ENCODE data around the gene PTGIS. TPM values are rescaled to one million over a fixed set of nuclear protein-coding genes. Genes with fewer than 3 reads are reported as not detected.

The PTGIS gene
- total RNA-seq, 1 experiment from 2014 or later: 26.9 TPM

DNA sequence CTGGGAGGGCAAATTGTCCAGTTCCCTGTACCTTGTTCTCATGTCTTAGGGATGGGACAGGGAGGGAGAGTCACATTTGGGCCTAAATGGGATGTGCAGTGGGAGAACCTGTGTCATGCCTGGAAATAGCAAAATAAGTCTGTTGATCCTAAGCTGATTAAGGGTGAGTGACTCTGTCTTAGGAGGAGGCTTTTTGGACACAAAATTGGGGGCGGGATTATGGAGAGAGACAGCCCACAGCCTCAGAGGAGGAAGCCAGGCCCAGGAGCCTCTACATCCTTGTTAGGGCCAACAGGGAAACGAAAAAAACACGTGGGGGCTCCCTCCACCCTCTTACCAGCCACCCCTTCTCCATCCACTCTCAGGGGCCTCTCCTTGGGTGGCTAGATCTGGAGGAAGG, 87.7 kb downstream of the PTGIS start:
- TF ChIP-seq EZH2 (IDR thresholded peaks at IDR 0.05; ENCODE audit: low read depth): no peak
- TF ChIP-seq, protein P1, sequence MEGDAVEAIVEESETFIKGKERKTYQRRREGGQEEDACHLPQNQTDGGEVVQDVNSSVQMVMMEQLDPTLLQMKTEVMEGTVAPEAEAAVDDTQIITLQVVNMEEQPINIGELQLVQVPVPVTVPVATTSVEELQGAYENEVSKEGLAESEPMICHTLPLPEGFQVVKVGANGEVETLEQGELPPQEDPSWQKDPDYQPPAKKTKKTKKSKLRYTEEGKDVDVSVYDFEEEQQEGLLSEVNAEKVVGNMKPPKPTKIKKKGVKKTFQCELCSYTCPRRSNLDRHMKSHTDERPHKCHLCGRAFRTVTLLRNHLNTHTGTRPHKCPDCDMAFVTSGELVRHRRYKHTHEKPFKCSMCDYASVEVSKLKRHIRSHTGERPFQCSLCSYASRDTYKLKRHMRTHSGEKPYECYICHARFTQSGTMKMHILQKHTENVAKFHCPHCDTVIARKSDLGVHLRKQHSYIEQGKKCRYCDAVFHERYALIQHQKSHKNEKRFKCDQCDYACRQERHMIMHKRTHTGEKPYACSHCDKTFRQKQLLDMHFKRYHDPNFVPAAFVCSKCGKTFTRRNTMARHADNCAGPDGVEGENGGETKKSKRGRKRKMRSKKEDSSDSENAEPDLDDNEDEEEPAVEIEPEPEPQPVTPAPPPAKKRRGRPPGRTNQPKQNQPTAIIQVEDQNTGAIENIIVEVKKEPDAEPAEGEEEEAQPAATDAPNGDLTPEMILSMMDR (conservative IDR thresholded peaks at IDR 0.05): no peak
- BruUV-seq (replicated peaks): no TSS peak
- Histone ChIP-seq H3K27ac (no peak overlapping the region), H3K4me2 (no peak overlapping the region), H3K9me3 (ENCODE audit: insufficient read depth, low read depth) (no peaks in the 10 kb centered on the region), H3K27me3 (ENCODE audit: insufficient read depth, low read depth) (peaks cover 36% of the 10 kb centered on the region), H3K79me2 (ENCODE audit: low read depth) (no peaks in the 10 kb centered on the region), H3K4me3 (no peak overlapping the region), H4K20me1 (ENCODE audit: insufficient read depth) (no peaks in the 10 kb centered on the region), H3K36me3 (ENCODE audit: low read depth) (no peaks in the 10 kb centered on the region), H3K9me2 (ENCODE audit: insufficient read depth) (no peaks in the 10 kb centered on the region), H2AFZ (no peak overlapping the region), H3K4me1 (replicated peaks; ENCODE audit: insufficient read depth) (0 out of 2 replicates have a peak, but pooled peaks cover 6% of the 10 kb centered on the region), H3F3A (ENCODE audit: insufficient read depth, low read depth) (peaks cover 7% of the 10 kb centered on the region; the same call in 1 of the 2 replicates)
- DNase-seq: no peak
- intact Hi-C loops (cut with micrococcal nuclease; ENCODE audit: unreplicated experiment): no loop called here
- POLR2A ChIA-PET (ENCODE audit: unreplicated experiment): no interaction called here
- CTCF ChIA-PET: no interaction called here

DNA sequence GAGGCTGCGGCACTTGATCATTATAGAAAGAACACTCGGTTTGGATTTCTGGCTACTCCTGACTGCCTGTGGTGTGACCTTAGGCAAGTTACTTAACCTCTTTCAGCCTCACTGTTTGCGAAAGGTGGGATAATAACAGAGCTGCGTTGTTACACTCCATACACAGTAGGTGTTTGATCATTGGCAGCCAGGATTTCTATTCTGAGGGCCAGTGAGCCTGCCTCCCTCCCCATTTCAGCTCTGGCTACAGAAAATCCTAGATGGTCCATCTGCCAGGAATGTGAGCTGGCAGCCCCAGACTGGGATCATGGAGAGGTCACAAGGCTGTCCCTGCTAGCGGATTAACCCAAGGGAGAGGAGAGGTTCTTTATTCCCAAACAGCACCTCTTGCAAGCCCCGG, 88.2 kb downstream of the PTGIS start:
- Histone ChIP-seq H3F3A (ENCODE audit: insufficient read depth, low read depth) (peaks cover 7% of the 10 kb centered on the region; the same call in 1 of the 2 replicates), H3K9me2 (ENCODE audit: insufficient read depth) (no peaks in the 10 kb centered on the region), H3K4me1 (replicated peaks; ENCODE audit: insufficient read depth) (0 out of 2 replicates have a peak, but pooled peaks cover 5% of the 10 kb centered on the region), H3K9me3 (ENCODE audit: insufficient read depth, low read depth) (no peaks in the 10 kb centered on the region), H4K20me1 (ENCODE audit: insufficient read depth) (no peaks in the 10 kb centered on the region), H3K27ac (no peak overlapping the region), H3K36me3 (ENCODE audit: low read depth) (no peaks in the 10 kb centered on the region), H2AFZ (no peak overlapping the region), H3K27me3 (ENCODE audit: insufficient read depth, low read depth) (peaks cover 36% of the 10 kb centered on the region), H3K4me3 (no peak overlapping the region), H3K4me2 (no peak overlapping the region), H3K79me2 (ENCODE audit: low read depth) (no peaks in the 10 kb centered on the region)
- intact Hi-C loops (cut with micrococcal nuclease; ENCODE audit: unreplicated experiment): no loop called here
- BruUV-seq (replicated peaks): no TSS peak
- CTCF ChIA-PET: no interaction called here
- TF ChIP-seq, protein P1 (conservative IDR thresholded peaks at IDR 0.05): no peak
- TF ChIP-seq EZH2 (IDR thresholded peaks at IDR 0.05; ENCODE audit: low read depth): no peak
- no peak for DNase-seq
- POLR2A ChIA-PET (ENCODE audit: unreplicated experiment): no interaction called here

DNA sequence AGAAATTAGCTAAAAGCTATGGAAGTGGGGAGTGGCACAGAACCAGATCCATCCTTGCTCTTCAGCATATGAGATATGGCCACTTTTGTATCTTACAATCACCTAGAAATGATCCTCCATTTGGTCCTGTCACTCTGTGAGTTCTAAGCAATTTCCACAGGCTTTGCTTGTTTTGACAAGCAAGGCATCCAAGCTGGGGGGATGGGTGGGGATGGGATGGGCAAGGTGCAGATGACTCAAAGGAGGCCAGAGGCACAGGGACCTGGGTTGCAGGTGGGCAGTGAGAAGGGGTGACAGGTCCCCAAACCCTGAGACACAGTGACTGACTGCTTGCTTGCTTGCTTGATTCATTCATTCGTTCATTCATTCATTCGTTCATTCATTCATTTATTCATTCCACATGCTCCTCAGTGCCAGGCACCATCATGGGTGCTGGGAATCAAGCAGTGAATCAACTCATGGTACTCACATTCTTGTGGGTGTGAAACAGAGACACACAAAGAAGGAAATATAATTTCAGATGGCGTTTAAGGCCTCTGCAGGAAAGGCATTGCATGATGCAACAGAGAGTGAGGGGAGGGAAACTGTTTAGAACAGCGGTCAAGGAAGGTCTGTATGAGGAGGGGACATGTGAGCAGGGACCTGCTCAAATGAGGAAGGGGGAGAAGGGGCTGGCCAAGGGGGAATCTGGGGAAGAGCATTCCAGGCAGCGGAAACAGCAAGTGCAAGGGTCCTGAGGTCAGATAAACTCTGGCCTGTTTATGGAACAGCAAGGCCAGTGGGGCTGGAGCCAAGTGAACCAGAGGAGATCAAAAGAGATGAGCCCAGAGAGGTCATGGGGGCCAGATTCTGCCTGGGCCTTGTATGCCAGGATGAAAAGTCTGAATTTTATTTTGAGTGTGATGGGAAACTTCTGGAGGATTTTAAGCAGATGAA, 88.9 kb downstream of the PTGIS start:
- H3K9me3 ChIP-seq (ENCODE audit: insufficient read depth, low read depth): no peaks in the 10 kb centered on the region
- no peaks in the 10 kb centered on the region for H3K4me1 ChIP-seq (replicated peaks; ENCODE audit: insufficient read depth)
- peaks cover 41% of the 10 kb centered on the region for H3K27me3 ChIP-seq (ENCODE audit: insufficient read depth, low read depth)
- H3K36me3 ChIP-seq (ENCODE audit: low read depth): no peaks in the 10 kb centered on the region
- H4K20me1 ChIP-seq (ENCODE audit: insufficient read depth): no peaks in the 10 kb centered on the region
- CTCF ChIA-PET: no interaction called here
- H3K9me2 ChIP-seq (ENCODE audit: insufficient read depth): no peaks in the 10 kb centered on the region
- TF ChIP-seq, protein P1 (conservative IDR thresholded peaks at IDR 0.05): no peak
- no peak for TF ChIP-seq EZH2 (IDR thresholded peaks at IDR 0.05; ENCODE audit: low read depth)
- DNase-seq: no peak
- POLR2A ChIA-PET (ENCODE audit: unreplicated experiment): no interaction called here
- H3K4me3 ChIP-seq: no peak overlapping the region
- peaks cover 7% of the 10 kb centered on the region; the same call in 1 of the 2 replicates for H3F3A ChIP-seq (ENCODE audit: insufficient read depth, low read depth)
- H3K4me2 ChIP-seq: no peak overlapping the region
- intact Hi-C loops (cut with micrococcal nuclease; ENCODE audit: unreplicated experiment): no loop called here
- BruUV-seq (replicated peaks): no TSS peak
- no peak overlapping the region for H3K27ac ChIP-seq
- H3K79me2 ChIP-seq (ENCODE audit: low read depth): no peaks in the 10 kb centered on the region
- H2AFZ ChIP-seq: no peak overlapping the region

All from PC-9 (cell line).